Lung (tissue), 12 donors: Measurements from ENCODE around the gene FADS6. TPM values are rescaled to one million over a fixed set of nuclear protein-coding genes. Genes with fewer than 3 reads are reported as not detected.

ENCODE experiments used
- ATAC-seq: fragments of 200-7000 bp; cut with Tn5 transposase; one replicate; pipeline ENCODE4 v1.9.1; 2020; ENCODE audit warnings: moderate number of reproducible peaks; ENCODE audit not compliant: insufficient read depth, low FRiP score
- DNase-seq, 3 donors: peaks; one replicate each; pipeline ENCODE4 v3.0.0-alpha.2; 2013 to 2017
- H3K27ac ChIP-seq, 2 donors: one replicate each; pipeline ENCODE4 v1.5.1; 2013; ENCODE audit warnings: mild to moderate bottlenecking in 2 of 2, moderate library complexity in 2 of 2, control low read depth in 1 of 2, inconsistent platforms in 1 of 2, low read depth in 1 of 2, low read length in 1 of 2
- H3K27me3 ChIP-seq, 3 donors: one replicate each; pipeline ENCODE4 v1.5.1; 2013; ENCODE audit warnings: low read length in 2 of 3; ENCODE audit not compliant: control insufficient read depth in 3 of 3, insufficient read depth in 3 of 3
- H3K36me3 ChIP-seq, 4 donors: one replicate each; pipeline ENCODE4 v1.5.1; 2013; ENCODE audit warnings: low read length in 4 of 4, mild to moderate bottlenecking in 1 of 4, moderate library complexity in 1 of 4; ENCODE audit not compliant: control insufficient read depth in 4 of 4, insufficient read depth in 4 of 4
- H3K4me1 ChIP-seq, 5 donors: one replicate each; pipeline ENCODE4 v1.5.1; 2013; ENCODE audit warnings: low read length in 5 of 5, mild to moderate bottlenecking in 2 of 5, moderate library complexity in 1 of 5; ENCODE audit not compliant: control insufficient read depth in 5 of 5, insufficient read depth in 5 of 5
- H3K4me3 ChIP-seq: one replicate; pipeline ENCODE4 v1.5.1; 2013; ENCODE audit warnings: mild to moderate bottlenecking, control low read depth, moderate library complexity
- H3K9ac ChIP-seq, 2 donors: one replicate each; pipeline ENCODE4 v1.5.1; 2013; ENCODE audit warnings: low read length in 2 of 2, control low read depth in 1 of 2; ENCODE audit not compliant: insufficient read depth in 1 of 2
- H3K9me3 ChIP-seq, 4 donors: one replicate each; pipeline ENCODE4 v1.5.1; 2013; ENCODE audit warnings: low read length in 3 of 4, mild to moderate bottlenecking in 1 of 4, moderate library complexity in 1 of 4; ENCODE audit not compliant: control insufficient read depth in 4 of 4, insufficient read depth in 3 of 4
- WGBS, 2 donors: extraction: QIAGEN DNeasy Blood & Tissue Kit; methylation state at CpG; one replicate each; pipeline ENCODE4 v1.1.7; 2013; 5-methylcytosine and 5-hydroxymethylcytosine counted together
- polyA plus RNA-seq, 2 donors: library from polyadenylated mRNA; stranded (reverse); fragments of 200-250 nt; gene quantifications; one replicate each; pipeline ENCODE4 v1.2.1, GENCODE V29; 2013
- total RNA-seq, 2 donors: library from RNA; depleted of rRNA in 1 of 2; stranded (reverse); fragments of >200 nt in 1 of 2; gene quantifications; one replicate each; pipeline ENCODE4 v1.2.1, GENCODE V29; 2014 to 2021
- TF ChIP-seq, protein P1 (sequence below): IDR thresholded peaks from 2 replicates; pipeline ENCODE4 v1.5.1; 2012; ENCODE audit warnings: mild to moderate bottlenecking; ENCODE audit errors: control extremely low read depth, extremely low read depth
- donor health status: control.
- donor health status: control.
- donor health status: Bipolar disorder and iron deficiency.
- donor health status: healthy.
- donor health status: DM: yes; HTN: yes; CAD: no.

Gene FADS6
- total and polyA plus RNA-seq, 4 donors = not detected

DNA sequence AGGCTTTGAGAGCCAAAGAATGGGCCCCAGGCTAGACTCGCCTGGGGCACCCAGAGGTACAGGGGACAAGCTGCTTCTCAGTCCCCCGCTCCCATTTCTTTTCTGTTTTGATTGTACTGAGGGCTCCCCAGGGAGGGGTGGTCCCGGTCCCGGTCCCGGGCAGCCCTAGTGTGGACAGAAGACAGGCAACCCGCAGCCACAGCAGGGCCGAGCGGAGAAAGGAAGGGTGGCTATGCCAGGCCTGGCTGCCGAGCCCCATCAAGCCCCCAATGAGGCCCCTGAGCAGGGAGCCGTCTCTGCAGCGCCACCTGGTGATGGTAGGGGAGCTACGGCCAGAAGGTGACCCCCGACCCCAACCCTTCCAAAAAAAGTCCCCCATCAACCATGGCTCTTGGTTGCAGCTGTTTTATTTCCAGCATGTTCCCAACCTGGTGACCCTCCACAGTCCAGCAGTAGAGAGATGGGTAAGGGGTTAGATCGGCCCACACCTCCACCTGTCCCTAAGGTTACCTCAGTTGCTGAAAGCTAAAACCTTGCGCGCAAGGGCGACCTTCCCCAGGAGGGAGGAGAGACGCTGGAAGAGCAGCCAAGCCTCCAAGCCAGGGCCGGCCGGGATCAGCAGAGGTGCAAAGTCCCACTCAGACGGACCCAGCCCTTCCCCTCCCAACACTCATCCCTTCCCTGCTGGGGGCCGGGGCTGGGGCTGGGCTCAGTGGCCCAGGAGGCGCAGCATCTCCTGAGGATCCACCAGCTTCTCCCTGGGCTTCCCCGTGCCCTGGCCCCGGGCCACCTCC is 31.1 kb downstream of the FADS6 start:
- H3K27ac ChIP-seq = no peak overlapping the region
- DNase-seq (peak; percentile 64 to 74 (median 64)), ATAC-seq (peak; percentile 65)
- TF ChIP-seq, protein P1, sequence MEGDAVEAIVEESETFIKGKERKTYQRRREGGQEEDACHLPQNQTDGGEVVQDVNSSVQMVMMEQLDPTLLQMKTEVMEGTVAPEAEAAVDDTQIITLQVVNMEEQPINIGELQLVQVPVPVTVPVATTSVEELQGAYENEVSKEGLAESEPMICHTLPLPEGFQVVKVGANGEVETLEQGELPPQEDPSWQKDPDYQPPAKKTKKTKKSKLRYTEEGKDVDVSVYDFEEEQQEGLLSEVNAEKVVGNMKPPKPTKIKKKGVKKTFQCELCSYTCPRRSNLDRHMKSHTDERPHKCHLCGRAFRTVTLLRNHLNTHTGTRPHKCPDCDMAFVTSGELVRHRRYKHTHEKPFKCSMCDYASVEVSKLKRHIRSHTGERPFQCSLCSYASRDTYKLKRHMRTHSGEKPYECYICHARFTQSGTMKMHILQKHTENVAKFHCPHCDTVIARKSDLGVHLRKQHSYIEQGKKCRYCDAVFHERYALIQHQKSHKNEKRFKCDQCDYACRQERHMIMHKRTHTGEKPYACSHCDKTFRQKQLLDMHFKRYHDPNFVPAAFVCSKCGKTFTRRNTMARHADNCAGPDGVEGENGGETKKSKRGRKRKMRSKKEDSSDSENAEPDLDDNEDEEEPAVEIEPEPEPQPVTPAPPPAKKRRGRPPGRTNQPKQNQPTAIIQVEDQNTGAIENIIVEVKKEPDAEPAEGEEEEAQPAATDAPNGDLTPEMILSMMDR = peak; percentile 28
- H3K4me1 ChIP-seq = peaks cover 0 to 12% (median 3%) of the 10 kb centered on the region in 5 donors
- H3K27me3 ChIP-seq = peaks cover 5 to 41% (median 26%) of the 10 kb centered on the region in 3 donors
- no peak overlapping the region for H3K9ac ChIP-seq
- peaks cover 0 to 2% (median 0%) of the 10 kb centered on the region in 4 donors for H3K9me3 ChIP-seq
- WGBS, 2 donors = 45 to 50% methylated on average over 24 to 25 of the region's 25 CpGs
- peaks cover 0 to 2% (median 0%) of the 10 kb centered on the region in 4 donors for H3K36me3 ChIP-seq
- no peak overlapping the region for H3K4me3 ChIP-seq

DNA sequence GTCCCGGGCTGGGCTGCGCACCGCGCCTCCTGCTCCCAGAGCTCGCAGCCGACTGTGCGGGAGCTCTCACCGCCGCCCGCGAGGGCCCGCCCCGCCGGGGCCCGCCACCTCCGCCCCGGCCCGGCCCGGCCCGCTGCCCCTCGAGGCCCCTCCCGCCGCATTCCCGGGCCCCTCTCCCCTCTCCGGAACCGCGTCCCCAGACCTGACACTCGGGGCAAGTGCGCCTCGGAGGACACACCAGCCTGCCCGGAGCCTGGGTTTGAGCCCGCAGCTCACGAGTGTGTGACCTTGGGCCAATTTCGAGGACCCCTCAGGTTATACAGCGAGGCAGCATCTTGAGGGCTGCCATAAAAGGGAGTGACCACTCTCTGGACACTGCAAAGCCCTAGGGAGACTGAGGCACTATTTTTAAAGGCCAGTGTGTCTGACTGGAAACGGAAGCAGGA is 31.7 kb downstream of the FADS6 start:
- DNase-seq (no peak), ATAC-seq (no peak)
- TF ChIP-seq, protein P1 = no peak
- Histone ChIP-seq H3K36me3 (peaks cover 0 to 2% (median 0%) of the 10 kb centered on the region in 4 donors), H3K9me3 (peaks cover 0 to 2% (median 0%) of the 10 kb centered on the region in 4 donors), H3K9ac (no peak overlapping the region), H3K27ac (no peak overlapping the region), H3K4me1 (peaks cover 0 to 12% (median 3%) of the 10 kb centered on the region in 5 donors), H3K4me3 (no peak overlapping the region), H3K27me3 (peaks cover 5 to 47% (median 32%) of the 10 kb centered on the region in 3 donors)
- WGBS, 2 donors = 3 to 5% methylated on average over 18 to 36 of the region's 36 CpGs

DNA sequence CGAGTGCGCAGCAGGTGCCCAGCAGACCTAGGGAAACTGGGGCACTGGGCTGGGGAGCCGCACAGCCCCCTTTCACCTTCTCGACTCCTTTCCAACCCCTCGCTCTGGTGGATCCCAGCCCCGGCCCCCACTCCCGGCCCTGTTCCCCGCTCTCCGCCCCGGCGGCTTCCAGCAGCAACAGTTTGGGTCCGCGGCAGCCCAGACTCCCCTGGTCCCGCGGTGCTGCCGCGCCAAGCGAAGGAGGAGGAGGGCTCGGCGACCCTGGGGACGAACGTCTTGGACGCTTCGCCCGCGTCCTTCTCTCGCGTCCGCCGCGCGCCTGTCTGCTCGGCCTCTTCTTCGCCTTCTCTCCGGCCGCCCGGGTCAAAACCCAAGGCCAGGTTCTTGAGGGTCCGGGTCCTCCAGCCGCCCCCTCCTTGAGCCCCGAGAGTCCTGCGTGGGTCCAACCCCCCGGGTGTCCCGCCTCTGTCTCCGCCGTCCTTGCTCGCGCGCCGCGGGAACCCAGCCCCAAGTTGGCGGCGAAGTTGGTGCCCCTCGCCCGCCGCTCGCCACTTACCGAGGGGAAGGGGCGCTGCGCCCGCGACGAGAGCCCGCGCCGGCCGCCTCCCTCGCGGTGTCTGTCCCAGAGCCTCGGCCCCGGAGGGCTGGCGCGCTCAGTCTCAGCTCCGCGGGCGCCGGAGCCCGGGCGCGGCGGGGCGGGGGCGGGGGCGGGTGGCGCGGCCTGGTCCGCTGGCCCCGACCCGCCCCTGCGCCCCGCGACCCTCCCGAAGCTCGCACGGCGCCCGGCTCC is 32.4 kb downstream of the FADS6 start:
- no peak for DNase-seq

More for the DNA sequence above, 32.4 kb downstream of the FADS6 start:
- H3K36me3 ChIP-seq = peaks cover 0 to 2% (median 0%) of the 10 kb centered on the region in 4 donors
- H3K4me1 ChIP-seq = peaks cover 0 to 12% (median 3%) of the 10 kb centered on the region in 5 donors
- no peak for ATAC-seq
- no peak overlapping the region for H3K27ac ChIP-seq
- WGBS, 2 donors = 2% methylated on average over 53 to 96 of the region's 96 CpGs
- peaks cover 0 to 2% (median 0%) of the 10 kb centered on the region in 4 donors for H3K9me3 ChIP-seq
- H3K27me3 ChIP-seq = peaks cover 5 to 50% (median 32%) of the 10 kb centered on the region in 3 donors
- H3K9ac ChIP-seq = no peak overlapping the region
- H3K4me3 ChIP-seq = no peak overlapping the region
- TF ChIP-seq, protein P1 = no peak
